ENCODE results near the gene REC8.

Gene REC8

GRCh38 chr14:24226473-24226872 lies 54.6 kb downstream of the REC8 start:
- DNase-seq (ENCODE audit: low read depth in 1 of 2, low spot score in 1 of 2) = no peak

- DNase-seq (ENCODE audit: low read depth in 1 of 2, low spot score in 1 of 2) = no peak
Measured at GRCh38 chr14:24228902-24229301, 57.0 kb downstream of the REC8 start.

All from activated T-helper 1 cell treated with anti-CD3 and anti-CD28 coated beads, Interleukin-2, amount 50 U/mL, for 16 hours (primary cell).